Medulla oblongata (tissue), 1 donor: ENCODE measurements around the gene JMJD1C.
"Not testable (repeated sequence)": the region's sequence is repeated elsewhere in the genome, so short reads cannot be mapped to it uniquely, and the experiment has no call there.

ENCODE experiments used
- DNase-seq: peaks from one replicate; pipeline ENCODE4 v3.0.0-alpha.2; 2015; ENCODE audit errors: extremely low spot score

JMJD1C gene

DNA sequence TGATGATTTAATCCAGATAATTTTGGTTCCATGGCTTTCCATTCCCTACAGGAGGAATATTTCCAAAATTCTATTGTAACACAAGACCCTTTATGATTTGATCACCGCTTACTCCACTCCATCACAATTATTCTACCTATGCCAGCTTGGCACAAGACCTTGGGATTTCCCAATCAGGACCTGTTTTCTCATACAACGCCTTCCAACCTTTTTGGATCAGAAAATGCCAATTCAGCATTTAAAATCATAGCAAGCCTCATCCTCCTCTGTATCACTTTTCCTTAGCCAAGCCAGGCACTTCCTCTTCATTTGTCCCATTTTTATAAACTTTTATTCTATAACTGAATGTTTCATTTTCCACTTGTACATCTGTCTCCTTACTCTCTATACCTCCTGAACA, 100.9 kb downstream of the JMJD1C start:
- DNase-seq = no peak

DNA sequence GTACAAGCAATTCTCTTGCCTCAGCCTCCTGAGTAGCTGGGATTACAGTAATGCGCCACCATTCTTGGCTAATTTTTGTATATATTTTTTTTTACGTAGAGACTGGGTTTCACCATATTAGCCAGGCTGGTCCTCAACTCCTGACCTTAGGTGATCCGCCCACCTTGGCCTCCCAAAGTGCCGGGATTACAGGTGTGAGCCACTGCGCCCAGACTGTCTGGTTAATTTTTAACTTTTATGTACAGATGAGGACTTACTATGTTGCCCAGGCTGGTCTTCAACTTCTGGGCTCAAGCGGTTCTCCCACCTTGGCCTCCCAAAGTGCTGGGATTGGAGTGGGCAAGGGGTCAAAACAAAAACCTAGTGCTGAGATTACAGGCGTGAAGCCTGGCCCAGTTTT, 101.8 kb downstream of the JMJD1C start:
- no peak for DNase-seq

DNA sequence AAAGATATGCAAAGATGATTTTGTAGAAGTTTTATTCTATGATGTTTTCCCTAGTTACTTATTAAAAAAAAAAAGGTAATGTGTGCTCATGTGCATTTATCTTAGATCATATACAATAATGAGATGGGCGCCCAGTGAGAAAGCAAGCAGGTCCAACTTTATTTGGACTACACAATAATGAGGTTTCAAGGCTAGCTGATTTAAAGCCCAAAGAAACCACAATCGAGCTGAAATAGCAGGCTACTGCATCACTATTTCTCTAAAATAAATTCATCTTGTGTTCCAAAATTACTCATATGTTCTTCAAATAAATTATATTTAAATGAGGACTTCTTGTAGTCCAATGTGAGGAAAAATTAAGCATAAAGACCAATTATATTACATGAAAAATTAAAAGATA, 110.1 kb downstream of the JMJD1C start:
- DNase-seq = no peak

DNA sequence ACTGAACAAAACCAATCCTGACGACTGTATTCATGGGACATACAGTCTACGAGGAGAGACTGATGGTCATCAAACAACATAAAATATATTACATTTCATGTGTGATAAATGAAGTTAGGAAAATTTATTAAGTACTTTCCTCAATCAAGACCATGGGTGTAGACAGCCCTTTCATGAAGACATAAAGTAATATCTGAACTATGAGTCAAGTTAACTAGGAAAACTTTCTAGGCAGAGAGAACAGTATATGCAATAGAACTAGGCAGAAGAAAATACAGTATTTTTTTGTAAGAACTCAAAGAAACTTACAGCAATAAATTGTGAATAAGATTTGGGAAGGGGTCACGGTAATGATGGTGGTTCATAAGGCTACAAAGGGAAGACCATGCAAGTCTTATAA, 112.8 kb downstream of the JMJD1C start:
- no peak for DNase-seq

DNA sequence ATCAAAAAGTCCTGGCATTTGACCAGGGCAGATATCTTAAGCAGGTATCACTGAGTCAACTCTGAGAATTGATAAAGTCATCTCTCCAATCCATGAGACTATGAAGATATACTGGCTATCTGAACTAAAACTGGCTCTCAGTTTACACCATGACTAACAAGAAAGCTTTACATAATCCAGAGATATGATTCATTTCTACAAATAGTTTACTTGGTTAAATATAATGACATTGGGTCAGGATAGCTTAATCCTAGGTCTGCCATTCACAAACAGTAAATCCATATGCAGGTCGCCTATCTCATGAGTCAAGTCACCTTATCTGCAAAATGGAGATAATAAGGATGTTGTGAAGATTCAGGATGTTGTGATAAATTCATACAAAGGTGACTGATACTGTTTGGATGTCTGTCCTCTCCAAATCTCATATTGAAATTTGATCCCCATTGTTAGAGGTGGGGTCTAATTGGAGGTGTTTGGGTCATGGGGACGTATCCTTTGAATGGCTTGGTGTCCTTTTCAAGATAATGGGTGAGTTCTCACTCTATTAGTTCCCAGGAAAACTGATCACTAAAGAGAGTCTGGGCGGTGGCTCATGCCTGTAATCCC, 117.4 kb downstream of the JMJD1C start:
- no peak for DNase-seq

DNA sequence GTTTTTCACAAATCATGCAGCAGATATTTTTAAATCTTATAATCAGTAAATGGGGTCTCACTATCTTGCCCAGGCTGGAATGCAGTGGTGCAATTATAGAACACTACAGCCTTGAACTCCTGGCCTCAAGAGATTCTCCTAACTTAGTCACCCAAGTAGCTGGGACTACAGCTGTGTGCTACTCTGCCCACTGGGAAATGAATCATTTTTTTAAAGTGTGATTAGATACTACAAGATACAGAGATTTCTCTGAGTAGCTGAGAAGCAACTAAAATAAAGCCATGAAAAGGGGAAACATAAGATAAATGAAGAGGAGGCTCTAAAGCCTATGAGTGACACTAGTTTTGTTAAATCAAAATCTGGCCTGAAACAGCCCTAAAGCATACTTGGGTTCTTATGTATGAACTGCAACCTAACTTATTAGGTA, 119.7 kb downstream of the JMJD1C start:
- DNase-seq = no peak

DNA sequence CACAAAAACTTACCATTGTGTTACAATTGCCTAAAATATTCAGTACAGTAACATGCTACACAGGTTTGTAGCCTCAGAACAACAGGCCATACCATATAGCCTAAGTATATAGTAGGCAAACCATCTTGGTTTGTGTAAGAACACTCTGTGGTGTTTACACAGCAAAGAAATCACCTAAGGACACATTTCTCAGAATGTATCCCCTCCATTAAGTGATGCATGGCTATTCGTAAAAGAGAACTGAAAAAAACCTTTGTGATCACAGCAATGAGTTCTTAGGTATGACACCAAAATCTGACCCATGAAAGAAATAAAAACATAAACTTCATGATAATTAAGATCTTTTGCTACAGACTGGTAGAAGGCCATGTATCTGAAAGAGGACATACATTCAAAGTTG, 121.5 kb downstream of the JMJD1C start:
- DNase-seq = no peak

DNA sequence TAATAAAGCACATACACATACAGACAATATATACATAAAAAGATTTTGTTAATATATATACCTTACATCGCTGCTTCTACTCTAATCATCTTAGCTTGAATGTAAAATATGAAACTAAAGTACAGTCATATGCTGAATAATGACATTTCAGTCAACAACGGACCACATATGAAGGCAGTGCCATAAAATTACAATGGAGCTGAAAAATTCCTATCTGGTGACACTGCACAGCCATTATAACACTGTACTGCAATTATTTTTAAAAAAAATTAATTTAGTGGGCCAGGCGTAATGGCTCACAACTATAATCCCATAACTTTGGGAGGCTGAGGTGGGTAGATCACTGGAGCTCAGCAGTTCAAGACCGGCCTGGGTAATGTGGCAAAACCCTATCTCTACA, 122.3 kb downstream of the JMJD1C start:
- DNase-seq = no peak

DNA sequence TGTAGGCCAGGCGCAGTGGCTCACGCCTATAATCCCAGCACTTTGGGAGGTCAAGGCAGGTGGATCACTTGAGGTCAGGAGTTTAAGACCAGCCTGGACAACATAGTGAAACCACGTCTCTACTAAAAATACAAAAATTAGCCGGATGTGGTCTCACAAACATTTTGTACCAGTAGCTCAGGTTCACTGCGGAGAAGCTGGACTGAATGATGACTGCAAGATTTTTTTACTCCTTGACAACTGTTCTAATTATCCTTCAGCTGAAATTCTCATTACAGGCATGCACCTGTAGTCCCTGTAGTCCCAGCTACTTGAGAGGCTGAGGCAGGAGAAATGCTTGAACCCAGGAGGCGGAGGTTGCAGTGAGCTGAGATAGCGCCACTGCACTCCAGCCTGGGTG, 126.1 kb downstream of the JMJD1C start:
- DNase-seq = not testable (repeated sequence)

DNA sequence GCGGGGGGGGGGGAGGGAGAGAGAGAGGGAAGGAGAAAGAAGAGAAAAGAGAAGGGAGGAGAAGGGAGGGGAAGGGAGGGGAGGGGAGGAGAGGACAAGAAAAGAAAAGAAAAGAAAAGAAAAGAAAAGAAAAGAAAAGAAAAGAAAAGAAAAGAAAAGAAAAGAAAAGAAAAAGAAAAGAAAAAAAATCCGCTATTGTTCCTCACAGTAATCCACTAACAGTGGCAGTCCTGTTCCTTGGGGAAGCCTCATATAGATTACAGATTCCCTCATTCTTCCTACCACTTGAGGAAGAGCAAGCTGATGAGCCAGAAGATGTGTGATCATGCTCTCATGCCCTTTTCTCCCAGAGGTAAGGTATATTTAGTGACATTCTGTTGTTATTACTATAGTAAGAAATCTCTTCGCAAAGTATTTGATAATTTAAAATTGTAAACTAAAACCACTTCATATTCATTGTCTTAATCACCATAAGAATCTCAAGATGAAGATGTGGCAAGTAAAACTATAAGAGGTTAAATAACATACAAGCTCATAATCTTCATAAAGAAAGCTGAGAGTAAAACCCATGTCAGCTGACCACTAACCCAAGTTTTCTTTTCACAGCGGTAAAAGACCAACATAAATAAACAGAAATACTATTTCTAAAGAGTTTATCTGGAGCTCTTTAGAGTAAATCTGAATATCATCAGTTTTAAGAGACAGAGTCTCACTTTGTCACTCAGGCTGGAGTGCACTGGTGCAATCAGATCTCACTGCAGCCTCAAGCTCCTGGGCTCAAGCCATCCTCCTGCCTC, 128.1 kb downstream of the JMJD1C start:
- DNase-seq = no peak

DNA sequence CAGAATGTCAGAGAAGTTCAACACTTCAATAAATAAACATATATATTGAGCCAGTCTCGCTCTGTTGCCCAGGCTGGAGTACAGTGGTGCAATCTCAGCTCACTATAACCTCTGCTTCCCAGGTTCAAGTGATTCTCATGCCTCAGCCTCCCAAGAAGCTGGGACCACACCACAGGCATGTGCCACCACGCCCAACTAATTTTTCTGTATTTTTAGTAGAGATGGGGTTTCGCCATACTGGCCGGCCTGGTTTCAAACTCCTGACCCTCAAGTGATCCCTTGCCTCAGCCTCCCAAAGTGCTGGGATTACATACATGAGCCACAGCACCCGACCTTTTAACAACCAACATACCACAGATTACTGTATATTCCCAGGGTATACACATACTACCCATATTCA, 134.2 kb downstream of the JMJD1C start:
- DNase-seq = no peak

DNA sequence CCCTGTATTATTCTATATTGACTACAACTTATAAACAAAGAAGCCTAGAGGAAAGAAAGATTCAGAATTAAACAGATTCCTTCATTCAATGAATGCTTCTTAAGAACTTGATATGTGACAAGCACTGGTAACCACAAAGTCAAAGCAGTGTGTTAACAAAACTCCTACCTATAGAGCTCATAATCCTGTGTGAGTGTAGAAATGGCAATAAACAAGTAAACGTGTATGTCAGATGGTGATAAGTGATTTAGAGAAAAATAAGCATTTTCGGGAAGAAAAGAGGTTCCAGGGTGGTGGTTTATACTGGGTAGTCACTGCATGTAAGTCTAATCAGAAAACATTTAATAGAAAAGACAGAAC, 141.3 kb downstream of the JMJD1C start:
- DNase-seq = no peak

DNA sequence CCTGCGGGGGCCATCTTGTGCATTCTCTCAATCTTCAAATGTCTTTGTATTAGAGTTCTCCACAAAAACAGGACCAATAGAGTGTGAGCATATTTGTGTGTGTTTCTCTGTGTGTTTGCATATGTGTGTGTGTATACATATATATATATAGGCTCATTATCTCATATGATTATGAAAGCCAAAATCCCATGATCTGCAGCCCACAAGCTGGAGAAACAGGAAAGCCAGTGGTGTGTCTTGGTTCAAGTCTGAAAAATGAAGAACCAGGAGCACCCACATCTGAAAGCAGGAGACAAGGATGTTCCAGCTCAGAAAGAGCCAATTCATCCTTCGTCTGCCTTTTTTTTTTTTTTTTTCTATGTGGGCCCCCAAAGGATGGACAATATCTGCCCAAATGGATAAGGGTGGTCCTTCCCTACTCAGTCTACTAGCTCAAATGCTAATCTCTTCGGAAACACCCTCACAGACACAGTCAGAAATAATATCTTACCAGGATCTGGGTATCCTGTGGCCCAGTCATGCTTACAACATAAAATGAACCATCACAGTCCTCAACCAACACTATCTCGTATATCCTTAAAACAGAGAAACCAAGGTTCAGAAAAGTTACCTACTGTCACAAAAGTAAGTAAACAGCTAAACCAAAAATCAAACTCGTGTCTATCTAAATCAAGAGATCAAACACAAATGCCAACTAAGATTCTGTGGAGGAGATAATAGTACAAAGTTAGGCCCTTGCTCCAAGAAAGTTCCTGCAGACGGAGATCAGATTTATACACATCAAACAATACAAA, 141.9 kb downstream of the JMJD1C start:
- DNase-seq = no peak

DNA sequence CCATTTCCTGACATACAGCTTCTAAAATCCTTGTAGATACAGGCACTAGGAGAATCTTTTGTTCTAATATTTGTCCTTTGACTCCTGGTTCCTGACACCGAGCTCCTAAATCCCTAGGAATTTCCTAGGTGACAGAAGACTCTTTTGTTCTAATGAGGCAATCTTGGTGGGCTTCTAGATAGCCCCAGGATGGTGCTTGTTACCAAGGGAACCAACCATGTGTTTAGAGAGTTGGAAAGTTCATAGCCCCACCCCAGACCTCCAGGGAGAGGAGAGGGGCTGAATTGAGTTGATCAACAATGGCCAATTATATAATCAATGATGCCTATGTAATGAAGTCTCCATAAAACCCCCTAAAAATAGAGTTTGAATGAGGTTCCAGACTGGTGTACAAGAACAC, 145.1 kb downstream of the JMJD1C start:
- no peak for DNase-seq

DNA sequence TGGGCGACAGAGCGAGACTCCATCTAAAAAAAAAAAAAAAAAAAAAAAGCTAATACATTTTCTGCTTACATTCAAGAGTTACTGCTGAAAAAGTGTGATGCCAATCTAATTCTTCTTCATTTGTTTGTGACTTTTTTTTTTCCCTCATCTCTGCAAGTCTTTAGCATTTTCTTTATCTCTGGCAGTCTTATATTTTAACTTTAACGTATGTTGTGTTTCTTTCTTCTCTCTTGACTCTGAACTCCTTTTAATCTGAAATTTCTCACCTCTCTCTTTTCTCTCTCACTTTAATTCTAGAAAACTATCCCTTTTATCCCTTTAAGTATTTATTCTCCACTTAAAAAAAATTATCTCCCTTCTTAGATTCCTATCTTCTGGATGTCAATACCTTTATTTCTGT, 146.5 kb downstream of the JMJD1C start:
- no peak for DNase-seq

DNA sequence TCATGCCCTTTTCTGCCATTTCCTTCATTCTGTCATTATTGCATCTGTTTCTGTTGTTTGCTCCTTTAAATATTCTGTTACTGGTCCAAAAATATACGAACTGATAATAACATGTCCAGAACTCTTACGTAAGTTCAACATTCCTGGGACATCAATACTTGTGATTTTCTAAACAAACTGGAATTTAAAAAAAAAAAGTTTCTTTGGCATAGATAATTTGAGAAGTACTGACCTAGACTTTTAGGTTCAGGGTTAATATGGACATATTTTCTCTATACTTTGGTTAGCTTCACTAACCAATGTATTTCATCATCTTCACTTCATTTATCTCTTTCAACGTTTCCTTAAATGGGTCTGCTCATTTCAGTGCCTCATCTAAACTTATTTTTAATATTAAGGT, 147.3 kb downstream of the JMJD1C start:
- DNase-seq = no peak

DNA sequence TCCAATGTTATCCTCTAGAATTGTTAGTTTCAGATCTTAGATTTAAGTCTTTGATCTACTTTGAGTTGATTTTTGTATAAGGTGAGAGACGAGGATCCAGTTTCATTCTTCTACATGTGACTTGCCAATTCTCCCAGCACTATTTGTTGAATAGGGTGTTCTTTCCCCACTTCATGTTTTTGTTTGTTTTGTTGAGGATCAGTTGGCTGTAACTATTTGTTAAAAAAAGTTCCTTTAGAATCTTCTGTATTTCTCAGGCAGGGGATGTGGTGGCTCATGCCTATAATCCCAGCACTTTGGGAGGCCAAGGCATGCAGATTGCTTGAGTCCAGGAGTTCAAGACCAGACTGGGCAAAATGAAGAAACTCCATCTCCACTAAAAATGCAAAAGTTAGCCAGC, 151.8 kb downstream of the JMJD1C start:
- DNase-seq = no peak

DNA sequence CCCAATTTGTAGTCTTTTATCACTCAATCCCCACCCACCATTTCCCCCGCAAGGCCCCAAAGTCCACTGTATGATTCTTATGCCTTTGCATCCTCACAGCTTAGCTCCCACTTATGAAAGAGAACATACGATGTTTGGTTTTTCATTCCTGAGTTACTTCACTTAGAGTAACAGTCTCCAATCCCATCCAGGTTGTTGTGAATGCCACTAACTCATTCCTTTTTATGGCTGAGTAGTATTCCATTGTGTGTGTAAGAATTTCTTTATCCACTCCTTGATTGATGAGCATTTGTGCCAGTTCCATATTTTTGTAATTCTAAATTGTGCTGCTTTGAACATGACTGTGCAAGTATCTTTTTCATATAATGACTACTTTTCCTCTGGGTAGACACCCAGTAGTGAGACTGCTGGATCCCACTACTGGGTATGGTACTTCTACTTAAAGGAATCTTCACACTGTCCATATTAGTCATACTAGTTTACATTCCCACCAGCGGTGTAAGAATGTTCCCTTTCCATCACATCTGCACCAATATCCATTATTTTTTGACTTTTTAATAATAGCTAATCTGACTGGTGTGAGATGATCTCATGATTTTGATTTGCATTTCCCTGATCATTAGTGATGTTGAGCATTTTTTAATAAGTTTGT, 152.6 kb downstream of the JMJD1C start:
- no peak for DNase-seq

DNA sequence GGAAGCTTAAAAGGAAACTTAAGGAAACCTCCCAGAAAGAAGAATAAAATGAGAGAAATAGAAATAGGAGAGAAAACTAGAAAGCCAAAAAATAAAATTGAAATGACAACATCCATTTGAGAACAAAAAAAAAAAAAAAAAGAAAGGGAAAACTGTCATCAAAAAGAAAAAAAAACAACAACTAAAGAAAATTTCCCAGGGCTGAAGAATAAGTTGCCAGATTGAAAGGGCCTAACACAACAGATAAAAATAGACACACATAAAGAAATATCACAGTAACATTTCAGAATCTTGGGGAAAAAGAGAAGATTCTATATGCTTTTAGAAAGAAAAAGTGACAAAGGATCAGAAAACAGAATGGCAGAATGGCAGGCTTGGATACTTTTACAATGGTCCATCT, 157.1 kb downstream of the JMJD1C start:
- DNase-seq = no peak

DNA sequence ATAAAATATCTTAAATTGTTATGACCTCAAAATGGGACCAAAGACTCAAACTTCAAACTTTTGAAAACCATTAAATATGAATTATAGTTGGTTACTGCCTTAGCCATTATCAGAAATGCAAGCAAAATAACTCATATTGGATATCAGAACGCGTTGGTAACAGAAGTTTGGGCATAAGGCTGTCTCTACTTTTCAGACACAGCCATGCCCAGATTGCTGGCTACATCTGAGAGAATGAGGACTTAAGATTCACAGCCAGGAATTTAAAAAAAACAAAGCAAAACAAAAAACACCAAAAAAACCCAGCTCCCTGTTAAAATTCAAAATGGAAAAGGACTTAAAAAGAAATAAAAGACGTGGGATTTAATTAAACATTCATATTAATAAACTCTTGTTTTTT, 161.6 kb downstream of the JMJD1C start:
- DNase-seq = no peak

DNA sequence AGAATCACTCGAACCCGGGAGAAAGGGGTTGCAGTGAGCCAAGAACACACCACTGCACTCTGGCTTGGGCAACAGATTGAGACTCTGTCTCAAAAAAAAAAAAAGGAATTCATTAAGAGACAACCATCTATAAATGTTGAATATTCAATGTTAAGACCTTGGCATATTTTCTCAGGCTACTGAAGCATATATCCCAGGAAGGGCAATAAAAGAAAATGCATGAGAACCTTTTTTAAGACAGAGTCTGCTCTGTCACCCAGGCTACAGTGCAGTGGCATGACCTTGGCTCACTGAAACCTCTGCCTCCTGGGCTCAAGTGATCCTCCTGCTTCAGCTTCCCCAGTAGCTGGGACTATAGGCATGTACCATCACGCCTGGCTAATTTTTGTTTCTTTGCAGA, 165.0 kb downstream of the JMJD1C start:
- DNase-seq = no peak

DNA sequence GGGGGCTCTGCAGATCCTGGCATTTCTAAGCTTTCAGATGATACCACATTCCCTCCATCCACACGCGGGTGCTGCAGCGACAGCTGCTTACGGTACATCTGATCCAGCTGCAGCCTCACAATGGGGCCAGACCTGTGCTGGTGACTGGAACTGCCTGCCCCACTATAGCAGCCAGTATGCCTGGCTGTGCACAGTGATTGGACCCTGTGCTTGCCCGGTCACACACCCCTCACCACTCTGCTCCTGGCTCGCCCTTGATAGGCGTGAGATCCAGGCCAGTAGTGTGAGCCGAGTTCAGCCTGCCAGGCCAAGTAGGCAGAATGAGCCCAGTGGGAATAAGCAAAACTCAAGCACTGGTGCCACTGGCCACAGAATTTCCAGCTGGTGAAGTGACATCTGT, 167.8 kb downstream of the JMJD1C start:
- no peak for DNase-seq

DNA sequence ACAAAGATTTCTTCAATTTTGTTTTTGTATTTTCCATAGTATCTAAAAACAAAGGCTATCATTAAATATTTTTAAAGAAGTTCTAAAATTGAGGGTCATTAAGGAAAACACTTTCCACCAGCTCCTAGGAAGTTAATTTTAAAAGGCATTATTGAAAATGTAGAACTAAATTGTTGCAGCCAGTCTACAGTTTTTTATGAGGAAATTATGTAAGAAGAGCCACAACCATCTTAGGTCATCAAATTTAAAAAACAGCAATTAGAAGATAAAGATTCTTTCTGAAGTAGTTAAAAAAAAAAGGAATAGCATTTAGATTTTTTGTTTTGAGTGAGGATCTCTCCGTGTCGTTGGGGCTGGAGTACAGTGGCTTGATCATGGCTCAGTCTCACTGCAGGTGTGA, 171.0 kb downstream of the JMJD1C start:
- DNase-seq = no peak
